Kidney (tissue), 14 donors: ENCODE results near the gene WIPF1. TPM values are rescaled to one million over a fixed set of nuclear protein-coding genes. Genes with fewer than 3 reads are reported as not detected.

Source experiments
- DNase-seq, 5 donors: peaks; one replicate each; pipeline ENCODE4 v3.0.0-alpha.2; 2013 to 2020
- FAIRE-seq: peaks from 2 replicates; lab custom pipeline; 2012; peaks lifted over from hg19 to GRCh38; lab: Jason Lieb, UNC
- H3K27ac ChIP-seq, 2 donors: one replicate each; pipeline ENCODE4 v1.7.0; 2013; ENCODE audit warnings: low read depth in 2 of 2, low read length in 2 of 2, inconsistent platforms in 1 of 2
- H3K27me3 ChIP-seq: one replicate; pipeline ENCODE4 v1.7.1; 2013; ENCODE audit warnings: low read length, inconsistent platforms; ENCODE audit not compliant: control insufficient read depth, insufficient read depth
- H3K36me3 ChIP-seq, 3 donors: one replicate each; pipeline versions ENCODE4 v1.7.0 to v1.7.1; 2013; ENCODE audit warnings: low read length in 3 of 3, control low read depth in 1 of 3, inconsistent platforms in 1 of 3; ENCODE audit not compliant: insufficient read depth in 3 of 3, control insufficient read depth in 2 of 3
- H3K4me1 ChIP-seq, 3 donors: one replicate each; pipeline versions ENCODE4 v1.7.0 to v1.7.1; 2013; ENCODE audit warnings: low read length in 3 of 3, inconsistent platforms in 1 of 3, low read depth in 1 of 3; ENCODE audit not compliant: control insufficient read depth in 2 of 3, insufficient read depth in 2 of 3
- H3K4me3 ChIP-seq, 3 donors: one replicate each; pipeline versions ENCODE4 v1.7.0 to v1.8.1; 2013; ENCODE audit warnings: low read length in 3 of 3, control low read depth in 1 of 3, inconsistent platforms in 1 of 3
- H3K9ac ChIP-seq, 3 donors: one replicate each; pipeline versions ENCODE4 v1.7.0 to v1.7.1; 2013; ENCODE audit warnings: low read length in 3 of 3, control low read depth in 1 of 3, inconsistent platforms in 1 of 3
- H3K9me3 ChIP-seq, 3 donors: one replicate each; pipeline versions ENCODE4 v1.7.0 to v1.7.1; 2013; ENCODE audit warnings: low read length in 3 of 3, control low read depth in 1 of 3, inconsistent platforms in 1 of 3; ENCODE audit not compliant: control insufficient read depth in 2 of 3, insufficient read depth in 1 of 3
- CTCF ChIP-seq: IDR thresholded peaks from 3 replicates; pipeline ENCODE4 v1.5.1; 2012; ENCODE audit warnings: mild to moderate bottlenecking, moderate library complexity, borderline replicate concordance; ENCODE audit not compliant: insufficient read depth; ENCODE audit errors: extremely low read depth
- intact Hi-C: fragments of 100-400 bp; cut with DNase I; formaldehyde crosslinking; loops from one replicate; pipeline ENCODE4 v1.11.1; 2022
- polyA plus RNA-seq: library from polyadenylated mRNA; stranded (reverse); fragments of 350-450 nt; fragmentation: Illumina TruSeq; extraction: RNeasy Lipid Tissue Mini Kit (QIAGEN cat#74804); gene quantifications from one replicate; pipeline ENCODE4 v1.2.3, GENCODE V29; 2014; ENCODE audit warnings: low read depth, low replicate concordance; ENCODE audit not compliant: insufficient read depth
- total RNA-seq: library from RNA; stranded (reverse); fragmentation: NEBNext Ultra II Directional; extraction: Animal tissue kit (Norgen Biotek cat#: 25700); gene quantifications from one replicate; pipeline ENCODE4 v1.2.1, GENCODE V29; 2021
- donor health status: control.
- donor health status: control.
- donor health status: control.
- donor health status: control.
- donor health status: control.
- donor health status: DM: yes; HTN: yes; CAD: no.
- donor health status: Normal renal cell carcinoma (clear cell type).

WIPF1 gene
- total and polyA plus RNA-seq, 2 donors from 2014 or later, result 11.7 to 55.0 TPM

- no peaks in the 10 kb centered on the region for H3K27me3 ChIP-seq
- H3K4me1 ChIP-seq, result no peaks in the 10 kb centered on the region
- H3K9me3 ChIP-seq, result no peaks in the 10 kb centered on the region
- H3K27ac ChIP-seq, result no peak overlapping the region
- intact Hi-C loops, result no loop called here
- H3K9ac ChIP-seq, result no peak overlapping the region
- TF ChIP-seq CTCF, result no peak
- FAIRE-seq (no peak), DNase-seq (no peak)
- H3K36me3 ChIP-seq, result no peaks in the 10 kb centered on the region
- no peak overlapping the region for H3K4me3 ChIP-seq
These were observed 52.4 kb downstream of the WIPF1 start for GRCh38 chr2:174545240-174545639.

- no peak overlapping the region for H3K27ac ChIP-seq
- no peak for DNase-seq
- intact Hi-C loops, result no loop called here
- H3K4me3 ChIP-seq, result no peak overlapping the region
- TF ChIP-seq CTCF, result no peak
- H3K9ac ChIP-seq, result no peak overlapping the region
- H3K4me1 ChIP-seq, result no peaks in the 10 kb centered on the region
- no peaks in the 10 kb centered on the region for H3K9me3 ChIP-seq
- no peaks in the 10 kb centered on the region for H3K27me3 ChIP-seq
- no peaks in the 10 kb centered on the region for H3K36me3 ChIP-seq
- FAIRE-seq, result no peak
These were observed 52.8 kb downstream of the WIPF1 start for GRCh38 chr2:174544802-174545201.

GRCh38 chr2:174544156-174544555 is 53.4 kb downstream of the WIPF1 start:
- no peaks in the 10 kb centered on the region for H3K27me3 ChIP-seq
- no peak overlapping the region for H3K4me3 ChIP-seq
- no peak for TF ChIP-seq CTCF
- DNase-seq (no peak), FAIRE-seq (no peak)
- H3K9ac ChIP-seq, result no peak overlapping the region
- H3K4me1 ChIP-seq, result no peaks in the 10 kb centered on the region
- no peak overlapping the region for H3K27ac ChIP-seq
- no peaks in the 10 kb centered on the region for H3K36me3 ChIP-seq
- no peaks in the 10 kb centered on the region for H3K9me3 ChIP-seq
- intact Hi-C loops, result no loop called here

- DNase-seq (no peak), FAIRE-seq (no peak)
- Histone ChIP-seq H3K9me3 (no peaks in the 10 kb centered on the region), H3K4me1 (no peaks in the 10 kb centered on the region), H3K4me3 (no peak overlapping the region), H3K27ac (no peak overlapping the region), H3K9ac (no peak overlapping the region), H3K36me3 (no peaks in the 10 kb centered on the region), H3K27me3 (no peaks in the 10 kb centered on the region)
- intact Hi-C loops, result no loop called here
- TF ChIP-seq CTCF, result no peak
These were observed 56.7 kb downstream of the WIPF1 start for GRCh38 chr2:174540893-174541292.
